OCI-LY1 (cell line): ENCODE results near the gene PRM1.

Experiments used
- H2AFZ ChIP-seq: fragments of 200-600 bp; sonication (generic), shearing (Covaris generic); 2 replicates; pipeline ENCODE4 v1.6.0; 2014; ENCODE audit warnings: antibody characterized with exemption, mild to moderate bottlenecking, low read length
- H3F3A ChIP-seq: fragments of 200-600 bp; sonication (generic), shearing (Covaris generic); 2 replicates; pipeline ENCODE4 v1.6.0; 2014; ENCODE audit warnings: mild to moderate bottlenecking, antibody characterized with exemption, low read length, moderate library complexity; ENCODE audit not compliant: insufficient read depth
- H3K27ac ChIP-seq: fragments of 200-600 bp; sonication (generic); 2 replicates; pipeline ENCODE4 v1.5.1; 2014; ENCODE audit warnings: low read length, mixed run types, mild to moderate bottlenecking, low read depth; ENCODE audit not compliant: poor library complexity, severe bottlenecking
- H3K27me3 ChIP-seq: fragments of 200-600 bp; sonication (generic); 2 replicates; pipeline ENCODE4 v1.6.0; 2014; ENCODE audit warnings: antibody characterized with exemption, mild to moderate bottlenecking, low read length, moderate library complexity; ENCODE audit not compliant: insufficient read depth
- H3K36me3 ChIP-seq: fragments of 200-600 bp; sonication (generic); 2 replicates; pipeline ENCODE4 v1.6.1; 2014; ENCODE audit warnings: mild to moderate bottlenecking, antibody characterized with exemption, low read length, moderate library complexity, mixed read lengths; ENCODE audit not compliant: insufficient read depth
- H3K4me1 ChIP-seq: fragments of 200-600 bp; sonication (generic); 2 replicates; pipeline ENCODE4 v1.5.1; 2014; ENCODE audit warnings: mild to moderate bottlenecking, low read length, moderate library complexity; ENCODE audit not compliant: insufficient read depth, severe bottlenecking
- H3K4me2 ChIP-seq: fragments of 200-600 bp; sonication (generic), shearing (Covaris generic); 2 replicates; pipeline ENCODE4 v1.6.1; 2014; ENCODE audit warnings: low read length
- H3K4me3 ChIP-seq: fragments of 200-600 bp; sonication (generic); 2 replicates; pipeline ENCODE4 v1.5.1; 2014; ENCODE audit warnings: low read length, low read depth, mild to moderate bottlenecking, mixed read lengths; ENCODE audit not compliant: poor library complexity, severe bottlenecking
- H3K79me2 ChIP-seq: fragments of 200-600 bp; shearing (Covaris generic); 2 replicates; pipeline ENCODE4 v1.6.1; 2016; ENCODE audit warnings: mixed run types, low read length, mixed read lengths; ENCODE audit not compliant: insufficient read depth
- H3K9ac ChIP-seq: fragments of 200-600 bp; sonication (generic), shearing (Covaris generic); 2 replicates; pipeline ENCODE4 v1.6.1; 2014; ENCODE audit warnings: mild to moderate bottlenecking, low read length, mixed read lengths
- H3K9me2 ChIP-seq: fragments of 200-600 bp; sonication (generic), shearing (Covaris generic); 2 replicates; pipeline ENCODE4 v1.6.1; 2014; ENCODE audit warnings: low read depth, mild to moderate bottlenecking, low read length, mixed read lengths
- H3K9me3 ChIP-seq: fragments of 200-600 bp; shearing (Covaris generic); 2 replicates; pipeline ENCODE4 v1.6.1; 2014; ENCODE audit warnings: low read length, mixed read lengths
- H4K20me1 ChIP-seq: fragments of 200-600 bp; sonication (generic), shearing (Covaris generic); 2 replicates; pipeline ENCODE4 v1.6.0; 2016; ENCODE audit warnings: mild to moderate bottlenecking, low read length; ENCODE audit not compliant: insufficient read depth
- EZH2 ChIP-seq: fragments of 200-600 bp; sonication (generic), shearing (Covaris generic); IDR thresholded peaks from 2 replicates; pipeline ENCODE4 v1.8.0; 2017; ENCODE audit warnings: borderline replicate concordance, mixed run types, mild to moderate bottlenecking, antibody characterized with exemption, low read length, moderate library complexity, mixed read lengths
- TF ChIP-seq, protein P1 (sequence below): fragments of 200-600 bp; sonication (generic), shearing (Covaris generic); IDR thresholded peaks from 2 replicates; pipeline ENCODE4 v1.5.1; 2017; ENCODE audit warnings: mild to moderate bottlenecking, antibody characterized with exemption, low read length, moderate library complexity, mixed read lengths

PRM1 gene

DNA sequence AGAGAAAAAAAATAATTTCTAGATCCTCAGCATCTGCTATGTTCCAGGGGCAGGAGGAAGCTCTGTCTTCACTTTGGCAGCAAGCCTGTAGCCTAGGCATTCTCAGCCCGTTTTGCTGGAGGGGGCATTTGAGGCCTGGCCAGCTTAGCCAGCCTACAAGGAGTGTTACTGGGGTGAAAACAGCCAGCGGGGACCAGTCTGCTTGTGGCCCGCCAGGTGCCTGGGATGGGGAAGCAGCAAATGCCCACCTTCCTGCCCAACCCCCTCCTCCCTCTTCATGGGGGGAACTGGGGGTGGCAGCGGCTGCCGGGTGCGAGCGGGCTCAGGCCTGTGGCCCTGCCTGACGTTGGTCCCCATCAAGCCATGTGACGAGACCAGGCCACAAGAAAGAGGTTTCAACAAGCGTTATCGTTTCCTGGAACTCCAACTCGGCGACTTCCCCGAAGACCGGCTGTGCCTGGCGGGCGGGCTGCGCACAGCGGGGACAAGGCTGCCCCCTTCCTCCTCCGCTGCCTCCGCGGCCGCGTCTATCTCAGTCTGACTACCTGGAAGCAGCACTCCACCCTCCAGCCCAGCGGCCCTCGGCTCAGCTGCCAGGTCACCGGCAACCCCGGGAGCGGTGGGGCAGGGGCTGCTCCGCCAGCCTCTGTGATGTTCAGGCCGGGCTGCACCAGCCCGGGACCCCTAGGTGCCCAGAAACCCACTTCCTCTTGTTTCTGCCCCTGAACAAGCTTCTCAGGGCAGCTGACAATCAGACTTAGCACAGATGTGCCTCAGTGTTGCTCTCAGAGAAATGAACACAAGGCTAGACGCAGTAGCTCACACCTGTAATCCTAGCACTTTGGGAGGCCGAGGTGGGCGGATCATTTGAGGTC lies 48.0 kb downstream of the PRM1 start:
- peak overlapping the region; percentile 19; the same call in 1 of the 2 replicates for H3K4me2 ChIP-seq
- H3K4me1 ChIP-seq: peaks cover 16% of the 10 kb centered on the region
- H3K79me2 ChIP-seq: no peaks in the 10 kb centered on the region
- no peaks in the 10 kb centered on the region for H3K9me2 ChIP-seq
- H3K27ac ChIP-seq: no peak overlapping the region
- H3K9me3 ChIP-seq: no peaks in the 10 kb centered on the region
- H3K36me3 ChIP-seq: no peaks in the 10 kb centered on the region
- no peaks in the 10 kb centered on the region for H3K27me3 ChIP-seq
- H3F3A ChIP-seq: no peaks in the 10 kb centered on the region
- no peak overlapping the region for H2AFZ ChIP-seq
- no peaks in the 10 kb centered on the region for H4K20me1 ChIP-seq
- no peak overlapping the region for H3K4me3 ChIP-seq
- no peak for TF ChIP-seq EZH2
- TF ChIP-seq, protein P1, sequence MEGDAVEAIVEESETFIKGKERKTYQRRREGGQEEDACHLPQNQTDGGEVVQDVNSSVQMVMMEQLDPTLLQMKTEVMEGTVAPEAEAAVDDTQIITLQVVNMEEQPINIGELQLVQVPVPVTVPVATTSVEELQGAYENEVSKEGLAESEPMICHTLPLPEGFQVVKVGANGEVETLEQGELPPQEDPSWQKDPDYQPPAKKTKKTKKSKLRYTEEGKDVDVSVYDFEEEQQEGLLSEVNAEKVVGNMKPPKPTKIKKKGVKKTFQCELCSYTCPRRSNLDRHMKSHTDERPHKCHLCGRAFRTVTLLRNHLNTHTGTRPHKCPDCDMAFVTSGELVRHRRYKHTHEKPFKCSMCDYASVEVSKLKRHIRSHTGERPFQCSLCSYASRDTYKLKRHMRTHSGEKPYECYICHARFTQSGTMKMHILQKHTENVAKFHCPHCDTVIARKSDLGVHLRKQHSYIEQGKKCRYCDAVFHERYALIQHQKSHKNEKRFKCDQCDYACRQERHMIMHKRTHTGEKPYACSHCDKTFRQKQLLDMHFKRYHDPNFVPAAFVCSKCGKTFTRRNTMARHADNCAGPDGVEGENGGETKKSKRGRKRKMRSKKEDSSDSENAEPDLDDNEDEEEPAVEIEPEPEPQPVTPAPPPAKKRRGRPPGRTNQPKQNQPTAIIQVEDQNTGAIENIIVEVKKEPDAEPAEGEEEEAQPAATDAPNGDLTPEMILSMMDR: no peak
- H3K9ac ChIP-seq: no peak overlapping the region

DNA sequence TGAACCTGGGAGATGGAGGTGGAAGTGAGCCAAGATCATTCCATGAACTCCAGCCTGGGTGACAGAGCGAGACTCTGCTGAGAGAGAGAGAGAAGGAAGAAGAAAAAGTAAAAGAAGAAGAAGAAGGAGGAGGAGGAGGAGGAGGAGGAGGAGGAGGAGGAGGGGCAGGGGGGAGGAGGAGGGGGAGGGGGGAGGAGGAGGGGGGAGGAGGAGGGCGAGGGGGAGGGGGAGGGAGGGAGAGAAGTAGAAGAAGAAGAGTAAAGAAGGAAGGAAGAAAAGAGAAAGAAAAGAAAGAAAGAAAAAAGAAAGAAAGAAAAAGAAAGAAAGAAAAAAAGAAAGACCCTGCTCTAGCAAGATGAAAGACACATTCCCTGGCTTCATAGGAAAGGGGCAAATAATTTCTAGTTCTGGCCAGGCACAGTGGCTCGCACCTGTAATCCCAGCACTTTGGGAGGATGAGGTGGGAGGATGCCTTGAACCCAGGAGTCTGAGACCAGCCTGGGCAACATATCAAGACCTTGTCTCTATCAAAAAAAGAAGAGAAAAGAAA lies 48.8 kb downstream of the PRM1 start:
- H2AFZ ChIP-seq: no peak overlapping the region
- H3K36me3 ChIP-seq: no peaks in the 10 kb centered on the region
- H3K9me3 ChIP-seq: no peaks in the 10 kb centered on the region
- H3K27me3 ChIP-seq: no peaks in the 10 kb centered on the region
- TF ChIP-seq, protein P1: no peak
- no peak for TF ChIP-seq EZH2
- H4K20me1 ChIP-seq: no peaks in the 10 kb centered on the region
- H3K79me2 ChIP-seq: no peaks in the 10 kb centered on the region
- peak overlapping the region; percentile 19; the same call in 1 of the 2 replicates for H3K4me2 ChIP-seq
- H3K4me1 ChIP-seq: peaks cover 16% of the 10 kb centered on the region
- no peaks in the 10 kb centered on the region for H3K9me2 ChIP-seq
- no peak overlapping the region for H3K27ac ChIP-seq
- H3K9ac ChIP-seq: no peak overlapping the region
- no peaks in the 10 kb centered on the region for H3F3A ChIP-seq
- no peak overlapping the region for H3K4me3 ChIP-seq

DNA sequence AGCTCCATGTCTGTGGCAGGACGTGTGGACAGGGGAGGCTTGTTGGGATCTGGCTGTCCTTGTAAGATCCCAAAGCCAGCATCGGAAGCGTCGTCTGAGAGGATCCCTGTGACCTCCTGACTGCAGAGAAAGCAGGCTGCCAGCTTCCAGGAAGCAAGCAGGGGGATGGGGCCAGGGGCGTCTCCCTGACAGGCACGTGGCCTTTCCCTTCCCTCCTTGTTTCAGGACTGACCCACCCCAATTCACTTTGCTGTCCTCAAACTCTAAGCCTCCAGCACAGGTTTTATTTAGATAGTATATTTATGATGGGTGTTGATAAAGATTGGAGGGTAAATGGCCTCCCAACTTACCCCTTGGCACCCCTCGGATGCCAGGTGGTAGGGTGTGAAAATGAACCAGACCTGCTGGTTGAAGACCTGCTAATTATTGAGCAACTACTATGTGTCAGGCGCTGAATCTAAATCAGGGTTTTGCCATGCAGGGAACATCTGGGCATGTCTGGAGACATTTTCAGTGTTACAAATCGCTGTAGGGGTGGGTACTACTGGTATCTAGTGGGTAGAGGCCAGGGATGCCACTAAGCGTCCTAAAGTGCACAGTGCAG lies 49.7 kb downstream of the PRM1 start:
- Histone ChIP-seq H3K27ac (no peak overlapping the region), H3K4me1 (peaks cover 16% of the 10 kb centered on the region), H3K9me3 (no peaks in the 10 kb centered on the region), H3K36me3 (no peaks in the 10 kb centered on the region), H2AFZ (no peak overlapping the region), H3K9me2 (no peaks in the 10 kb centered on the region), H4K20me1 (no peaks in the 10 kb centered on the region), H3K4me3 (no peak overlapping the region), H3K4me2 (no peak overlapping the region), H3K79me2 (no peaks in the 10 kb centered on the region), H3F3A (no peaks in the 10 kb centered on the region), H3K9ac (no peak overlapping the region), H3K27me3 (no peaks in the 10 kb centered on the region; the same call in 1 of the 2 replicates)
- TF ChIP-seq EZH2: no peak
- TF ChIP-seq, protein P1: no peak
